Inflammatory macrophage (primary cell): ENCODE measurements around the gene GRB2.
A peak's percentile ranks its signal among the peaks of the same experiment; 100 is the strongest.
"Not testable (repeated sequence)": the region's sequence is repeated elsewhere in the genome, so short reads cannot be mapped to it uniquely, and the experiment has no call there.

ENCODE experiments used
- DNase-seq, 2 donors: peaks; one replicate each; pipeline ENCODE4 v3.0.0-alpha.2; 2020 to 2022

Gene GRB2

DNA sequence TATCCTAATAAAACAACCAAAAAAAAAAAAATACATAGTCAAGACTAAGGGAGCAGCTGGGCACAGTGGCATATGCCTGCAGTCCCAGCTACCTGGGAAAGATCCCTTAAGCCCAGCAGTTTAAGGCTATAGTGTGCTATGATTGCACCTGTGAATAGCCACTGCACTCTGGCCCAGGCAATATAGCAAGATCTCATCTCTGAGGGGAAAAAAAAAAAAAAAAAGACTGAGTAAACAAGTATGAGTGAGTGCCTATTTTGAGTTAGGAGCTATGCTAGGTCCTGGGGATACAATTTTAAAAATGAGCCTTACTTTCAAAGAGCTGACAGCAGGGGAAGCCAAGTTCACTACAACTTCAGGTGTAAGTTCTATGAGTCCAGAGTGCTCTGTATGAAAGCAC, 55.4 kb downstream of the GRB2 start:
- DNase-seq: no peak

DNA sequence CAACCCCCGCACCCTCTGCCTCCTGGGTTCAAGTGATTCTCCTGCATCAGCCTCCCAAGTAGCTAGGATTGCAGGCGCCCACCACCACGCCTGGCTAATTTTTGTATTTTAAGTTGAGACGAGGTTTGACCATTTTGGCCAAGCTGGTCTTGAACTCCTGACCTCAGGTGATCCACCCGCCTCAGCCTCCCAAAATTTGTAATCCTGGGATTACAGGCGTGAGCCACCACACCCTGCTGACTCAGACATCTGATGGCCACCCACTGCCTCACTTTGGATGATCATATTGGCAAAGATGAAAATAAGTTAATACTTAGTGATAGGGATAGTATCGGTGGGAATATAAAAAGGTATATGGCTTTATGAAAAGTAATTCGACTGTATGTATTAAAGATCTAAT, 55.9 kb downstream of the GRB2 start:
- no peak for DNase-seq

DNA sequence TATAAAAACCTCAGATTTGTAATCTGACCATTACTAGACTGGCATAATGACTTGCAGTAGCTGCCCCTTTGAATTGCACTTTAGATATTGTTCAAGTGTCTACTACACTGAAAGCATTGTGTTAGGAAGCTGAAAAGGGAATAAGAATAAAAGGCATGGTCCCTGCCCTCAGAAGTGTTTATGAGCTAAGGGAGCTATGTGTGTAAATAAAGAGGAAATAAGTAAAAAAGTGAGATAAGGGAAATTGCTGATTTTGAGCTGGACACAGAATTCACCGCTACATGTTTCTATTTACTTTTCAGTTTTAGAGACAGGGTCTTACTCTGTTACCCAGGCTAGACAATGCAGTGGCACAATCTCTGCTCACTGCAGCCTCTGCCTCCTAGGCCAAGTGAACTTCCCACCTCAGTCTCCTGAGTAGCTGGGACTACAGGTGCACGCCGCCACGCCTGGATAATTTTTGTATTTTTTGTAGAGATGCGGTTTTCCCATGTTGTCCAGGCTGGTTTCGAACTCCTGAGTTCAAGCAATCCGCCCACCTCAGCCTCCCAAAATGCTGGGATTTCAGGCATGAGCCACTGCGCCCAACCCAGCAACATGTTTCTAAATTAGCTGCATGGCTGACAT, 57.0 kb downstream of the GRB2 start:
- DNase-seq: peak; percentile 13 to 41

DNA sequence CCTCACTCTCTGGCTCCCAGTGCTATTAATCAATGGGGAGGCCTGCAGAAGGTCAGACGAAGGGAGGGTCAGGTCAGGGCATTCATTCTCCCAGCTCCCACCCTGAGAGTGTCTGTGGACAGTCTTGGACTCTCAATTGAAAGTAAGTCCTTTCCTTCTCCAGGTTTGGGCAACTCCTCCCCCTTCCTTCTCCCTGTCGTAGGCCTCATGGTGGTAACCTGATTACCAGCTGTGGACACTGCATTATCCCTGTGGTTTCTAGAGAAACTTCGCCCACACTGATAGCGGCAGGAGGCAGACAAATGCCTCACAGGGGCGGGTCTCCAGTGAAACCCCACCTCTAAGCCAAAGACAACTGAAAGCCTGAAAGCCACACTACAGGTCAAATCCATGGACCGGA, 58.6 kb downstream of the GRB2 start:
- peak; percentile 31 to 63 for DNase-seq

DNA sequence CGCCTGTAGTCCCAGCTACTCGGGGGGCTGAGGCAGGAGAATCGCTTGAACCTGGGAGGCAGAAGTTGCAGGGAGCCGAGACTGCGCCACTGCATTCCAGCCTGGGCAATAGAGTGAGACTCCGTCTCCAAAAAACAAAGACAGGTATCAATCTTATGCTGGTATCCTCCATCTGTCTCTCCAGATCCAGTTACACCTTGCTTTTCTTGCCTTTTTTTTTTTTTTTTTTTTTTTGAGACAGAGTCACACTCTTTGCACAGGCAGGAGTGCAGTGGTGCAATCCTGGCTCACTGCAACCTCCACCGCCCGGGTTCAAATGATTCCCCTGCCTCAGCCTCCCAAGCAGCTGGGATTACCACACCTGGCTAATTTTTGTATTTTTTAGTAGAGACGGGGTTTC, 59.1 kb downstream of the GRB2 start:
- not testable (repeated sequence) for DNase-seq

DNA sequence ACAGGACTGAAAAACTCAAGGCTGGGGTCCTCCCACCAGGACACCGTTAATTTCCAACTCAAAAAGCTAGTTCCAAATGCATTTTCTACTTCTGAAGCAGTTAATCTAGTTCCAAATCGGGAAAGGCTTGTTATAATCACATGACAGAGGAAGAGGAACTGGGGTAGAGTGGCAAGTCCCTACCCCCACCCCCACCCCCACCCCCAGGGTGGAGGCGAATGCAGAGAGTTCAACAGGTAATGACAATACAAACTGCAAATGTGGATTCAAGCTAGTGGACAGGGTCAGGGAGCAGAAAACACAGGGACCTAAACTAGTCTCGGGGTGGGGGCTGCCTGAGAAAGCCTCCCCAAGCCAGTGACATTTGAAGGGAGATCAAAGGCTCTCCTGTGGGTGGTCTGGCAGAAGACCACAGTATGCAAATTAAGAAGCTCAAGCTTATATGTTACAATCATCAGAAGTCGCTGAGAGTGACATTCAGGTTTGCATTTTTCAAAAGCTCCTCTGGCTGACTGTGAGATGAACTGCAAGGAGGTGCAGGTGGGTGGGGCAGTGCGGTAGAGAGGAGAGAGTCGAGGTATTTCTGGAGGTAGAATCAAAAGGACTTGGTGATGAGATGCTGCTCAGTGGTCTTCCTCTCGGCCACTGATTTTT, 59.8 kb downstream of the GRB2 start:
- DNase-seq: peak; percentile 42

DNA sequence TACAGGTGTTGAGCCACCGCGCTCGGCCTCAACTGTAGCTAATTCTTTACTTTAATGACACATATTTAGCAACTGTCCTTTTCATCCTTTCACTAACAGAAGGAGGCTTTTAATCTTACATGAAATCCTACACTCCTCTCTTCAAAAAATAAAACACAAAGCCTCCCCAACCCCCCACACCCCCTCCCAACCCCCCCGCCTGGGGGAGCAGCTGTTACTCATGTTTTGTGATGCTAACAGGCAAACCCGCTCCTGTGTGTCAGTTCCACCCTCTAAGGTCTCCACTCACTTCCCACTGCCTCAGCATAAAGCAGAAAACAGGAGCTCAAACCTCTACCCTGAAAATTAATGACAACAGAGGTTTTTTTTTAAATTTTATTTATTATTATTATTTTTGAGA, 60.8 kb downstream of the GRB2 start:
- DNase-seq: peak in 1 of 2 donors; percentile 46

DNA sequence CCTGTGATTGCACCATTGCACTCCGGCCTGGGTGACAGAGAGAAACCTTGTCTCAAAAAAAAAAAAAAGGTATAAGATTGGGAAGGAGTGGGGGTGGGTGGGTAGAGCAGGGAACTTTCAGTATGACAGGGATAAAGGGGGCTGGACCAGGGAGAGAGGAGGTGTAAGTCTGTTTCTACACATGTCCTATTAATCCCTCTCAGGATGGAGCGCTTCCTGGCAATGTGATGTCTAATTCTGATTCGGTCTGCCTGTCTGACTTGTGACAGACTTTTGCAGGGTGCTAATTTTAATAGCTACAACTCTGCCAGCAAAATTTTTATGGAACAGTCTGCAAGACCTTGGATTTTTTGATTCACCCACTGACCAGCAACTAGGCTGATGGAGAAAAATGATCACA, 62.5 kb downstream of the GRB2 start:
- DNase-seq: no peak

DNA sequence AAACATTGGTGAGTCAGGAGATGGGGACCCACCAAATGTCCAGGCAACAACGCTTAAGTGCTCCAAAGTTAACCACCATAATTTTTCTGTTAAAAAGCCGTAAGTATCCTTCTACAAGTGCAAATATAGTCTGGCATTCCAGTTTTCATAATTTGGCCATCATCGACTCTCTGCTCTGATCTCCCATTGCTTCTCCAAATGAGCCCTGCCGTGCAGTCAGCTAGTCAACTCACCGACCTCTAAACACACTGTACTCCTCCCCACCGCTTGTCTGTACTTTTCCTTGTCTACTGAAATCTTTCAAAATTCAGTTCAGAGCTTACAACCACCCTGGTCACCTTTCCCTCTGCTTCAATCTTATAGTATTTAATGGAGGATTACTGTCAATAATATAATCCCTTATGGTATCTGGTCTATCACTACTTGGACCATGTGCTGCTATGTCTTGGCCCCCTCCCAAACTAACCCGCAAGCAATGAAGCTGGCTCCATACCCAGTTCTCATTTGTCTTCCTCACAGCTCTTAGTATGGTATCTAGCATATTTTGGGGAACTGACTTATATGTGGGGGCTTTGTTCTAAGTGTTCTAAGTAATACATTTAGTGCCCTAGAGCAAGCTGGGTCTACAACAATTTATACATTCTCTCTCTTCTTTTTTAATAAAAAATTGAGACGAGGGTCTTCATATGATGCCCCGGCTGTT, 63.5 kb downstream of the GRB2 start:
- no peak for DNase-seq

DNA sequence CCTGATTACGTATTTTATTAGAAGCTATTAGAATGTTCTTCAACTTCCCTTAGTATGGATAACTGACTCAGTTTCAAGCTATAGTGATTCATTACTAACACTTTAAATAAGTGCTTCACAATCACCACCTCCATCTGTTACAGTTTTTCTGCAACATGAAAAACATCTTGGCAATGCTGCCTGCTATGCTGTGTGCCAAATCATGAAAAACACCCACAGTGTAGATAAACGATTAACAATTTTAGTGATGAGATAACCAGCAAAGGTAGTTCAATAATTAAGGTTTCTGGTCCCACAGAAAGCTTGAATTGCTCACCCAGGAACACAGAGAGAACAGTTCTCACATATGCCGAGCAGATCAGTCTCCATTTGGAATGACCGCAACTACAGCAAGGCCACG, 64.8 kb downstream of the GRB2 start:
- no peak for DNase-seq

DNA sequence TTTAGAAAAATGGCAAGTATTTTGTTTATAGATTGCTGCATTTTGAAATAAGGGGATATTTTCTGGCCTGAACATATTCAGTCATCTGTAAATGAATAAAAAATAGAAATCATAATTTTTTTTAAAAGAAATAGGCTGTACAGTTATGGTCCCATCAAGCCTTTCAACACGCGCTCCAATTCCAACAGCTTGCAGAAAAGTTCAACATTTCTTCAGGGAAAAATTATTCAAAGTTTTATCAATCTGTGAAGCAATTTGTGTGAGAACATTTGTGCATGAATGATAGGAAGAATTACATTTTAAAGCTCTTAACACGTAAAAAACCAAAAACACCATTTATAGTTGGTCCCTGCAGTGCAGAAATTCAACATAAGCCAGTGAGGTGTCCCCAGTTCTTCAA, 65.5 kb downstream of the GRB2 start:
- no peak for DNase-seq

DNA sequence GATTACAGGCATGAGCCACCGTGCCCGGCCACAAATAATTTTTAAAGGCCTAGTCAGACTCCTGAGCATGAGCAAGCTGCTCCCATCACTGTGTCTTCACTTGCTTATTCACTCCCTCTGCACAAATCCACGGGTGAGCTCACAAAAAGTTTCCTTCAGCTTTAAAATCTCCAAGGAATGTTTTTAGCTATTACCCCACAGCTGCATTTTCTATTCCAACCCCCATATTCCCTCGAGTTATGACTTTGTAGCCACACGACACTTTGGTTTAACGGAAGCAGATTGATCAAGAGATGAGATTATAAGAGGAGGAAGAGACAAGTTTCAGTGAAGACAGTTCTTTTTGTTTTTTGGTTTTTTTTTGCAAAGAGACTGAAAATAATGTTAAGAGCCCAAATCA, 67.1 kb downstream of the GRB2 start:
- peak; percentile 38 to 54 for DNase-seq

DNA sequence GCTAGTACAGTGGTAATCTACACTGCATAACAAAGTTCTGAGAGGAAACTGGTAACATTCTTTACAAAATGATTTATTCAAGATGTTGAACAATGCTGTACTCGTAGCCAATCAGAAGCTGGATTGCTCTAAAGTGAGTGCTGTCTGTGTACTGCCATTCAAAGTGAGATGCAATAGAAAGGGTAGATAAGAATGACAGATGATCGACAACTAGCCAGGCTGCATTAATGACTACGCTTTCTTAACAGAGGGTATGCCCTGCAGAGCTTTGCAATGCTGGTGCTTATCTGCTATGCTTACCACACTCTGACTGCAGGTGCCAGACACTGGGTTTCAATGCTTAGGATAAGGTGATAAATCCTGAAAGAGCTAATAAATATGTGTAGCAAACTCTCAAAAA, 70.2 kb downstream of the GRB2 start:
- no peak for DNase-seq

DNA sequence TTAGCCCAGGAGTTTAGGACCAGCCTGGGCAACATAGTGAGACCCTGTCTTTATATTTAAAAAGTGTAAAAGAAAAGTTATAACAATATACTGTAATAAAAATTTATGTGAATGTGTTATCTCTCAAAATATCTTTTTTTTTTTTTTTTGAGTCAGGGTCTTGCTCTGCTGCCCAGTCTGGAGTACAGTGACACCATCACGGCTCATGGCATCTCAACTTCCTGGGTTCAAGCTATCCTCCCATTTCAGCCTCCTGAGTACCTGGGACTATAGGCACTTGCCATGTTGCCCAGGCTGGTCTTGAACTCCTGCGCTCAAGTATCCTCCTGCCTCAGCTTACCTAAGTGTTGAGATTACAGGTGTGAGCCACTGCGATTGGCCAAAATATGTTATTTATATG, 70.8 kb downstream of the GRB2 start:
- no peak for DNase-seq

DNA sequence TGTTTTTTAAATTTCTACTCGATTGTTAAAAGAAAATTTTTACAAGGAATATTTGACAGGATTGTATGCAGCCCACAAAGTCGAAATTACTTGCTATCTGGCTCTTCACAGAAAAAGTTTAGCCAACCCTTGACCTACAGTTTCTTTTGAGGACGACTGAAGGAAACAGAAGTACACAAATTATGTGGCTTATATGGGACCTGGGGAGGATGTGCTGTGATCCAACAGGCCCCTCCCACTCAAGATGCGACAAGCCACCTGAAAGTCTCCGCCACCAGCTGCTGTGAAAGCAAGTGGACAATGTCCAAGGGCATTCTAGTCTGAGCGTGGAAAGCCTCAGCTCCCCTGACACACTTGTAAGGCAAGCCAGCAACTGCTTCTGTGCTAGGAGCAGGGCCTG, 73.8 kb downstream of the GRB2 start:
- DNase-seq: no peak

DNA sequence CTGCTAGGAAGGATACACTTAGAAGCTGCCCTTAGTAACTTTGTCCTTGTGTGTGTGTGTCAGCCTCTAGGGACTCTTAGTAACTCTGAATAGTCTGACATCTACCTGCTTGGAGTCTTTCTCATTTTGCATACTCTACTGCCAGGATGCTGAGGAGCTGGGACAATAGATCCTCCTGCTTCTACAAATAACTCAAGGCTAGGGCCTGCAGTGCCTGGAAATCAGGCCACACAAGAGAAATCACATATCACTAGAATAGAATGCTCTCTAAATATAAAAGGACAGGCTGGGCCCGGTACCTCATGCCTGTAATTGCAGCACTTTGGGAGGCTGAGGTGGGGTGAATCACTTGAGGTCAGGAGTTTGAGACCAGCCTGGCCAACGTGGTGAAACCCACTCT, 77.7 kb downstream of the GRB2 start:
- no peak for DNase-seq

DNA sequence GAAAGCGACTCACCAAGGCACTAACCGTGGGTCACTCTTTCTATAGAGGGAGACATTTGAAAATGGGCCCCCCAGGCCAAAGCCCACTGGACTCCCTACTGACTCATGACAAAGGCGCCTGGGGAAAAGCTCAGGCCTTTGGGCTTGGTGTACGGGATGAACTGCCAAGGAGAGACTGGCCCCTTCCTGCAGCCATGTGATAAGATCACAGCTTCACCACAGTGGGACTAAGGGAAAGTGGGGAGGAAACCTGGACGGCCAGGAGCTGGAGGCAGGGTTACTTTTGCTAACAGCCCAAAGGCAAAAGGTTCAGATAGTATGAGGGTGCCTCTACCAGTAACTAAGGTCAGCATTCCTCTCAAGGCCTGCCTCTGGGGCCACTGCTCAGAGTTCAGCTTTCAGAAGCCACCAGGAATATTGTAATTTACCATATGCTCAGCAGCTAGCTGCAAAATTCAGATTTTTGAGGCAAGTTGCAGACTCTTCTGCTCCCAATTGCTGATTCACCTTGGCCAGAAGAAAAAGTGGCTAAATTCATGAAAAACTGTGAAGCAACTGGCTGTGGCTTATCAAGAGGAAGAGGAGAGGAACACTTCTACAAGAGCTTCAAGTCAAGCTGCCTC, 79.1 kb downstream of the GRB2 start:
- peak; percentile 34 to 50 for DNase-seq

DNA sequence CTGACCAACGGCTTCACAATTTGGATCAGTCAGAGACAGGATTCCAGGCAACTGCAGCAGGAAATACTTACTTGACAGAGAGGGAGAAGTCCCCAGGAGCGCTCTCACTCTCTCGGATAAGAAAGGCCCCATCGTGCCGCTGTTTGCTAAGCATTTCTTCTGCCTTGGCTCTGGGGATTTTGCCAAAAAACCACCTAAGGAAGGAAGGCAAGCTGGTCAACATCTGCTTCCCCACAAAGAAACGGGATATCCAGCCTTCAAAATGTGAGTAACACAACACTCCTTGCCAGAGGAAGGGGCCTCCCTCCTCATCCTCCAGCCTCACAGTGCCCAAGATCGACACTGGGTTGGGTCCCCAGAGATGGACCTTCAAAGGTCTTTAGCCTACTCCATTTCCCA, 79.7 kb downstream of the GRB2 start:
- no peak for DNase-seq

DNA sequence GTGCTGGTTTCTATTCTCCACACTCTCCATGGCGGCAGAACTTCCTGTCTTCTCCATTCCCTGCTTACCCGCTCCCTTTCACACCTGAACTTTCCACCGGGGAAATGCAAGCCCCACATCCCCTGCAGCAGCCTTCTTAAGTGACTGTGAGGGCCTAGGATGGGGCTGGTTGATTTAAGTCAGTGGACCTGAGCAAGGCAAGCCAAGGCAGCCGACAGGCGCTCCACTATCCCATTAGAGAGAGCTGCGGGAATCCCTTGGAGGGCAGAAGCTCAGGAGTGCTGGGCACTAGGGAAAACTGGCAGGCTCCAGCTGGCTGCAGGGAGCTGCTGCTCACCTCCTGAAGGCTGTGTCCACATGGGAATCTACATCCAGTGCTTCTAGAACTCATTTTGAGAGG, 80.1 kb downstream of the GRB2 start:
- no peak for DNase-seq

DNA sequence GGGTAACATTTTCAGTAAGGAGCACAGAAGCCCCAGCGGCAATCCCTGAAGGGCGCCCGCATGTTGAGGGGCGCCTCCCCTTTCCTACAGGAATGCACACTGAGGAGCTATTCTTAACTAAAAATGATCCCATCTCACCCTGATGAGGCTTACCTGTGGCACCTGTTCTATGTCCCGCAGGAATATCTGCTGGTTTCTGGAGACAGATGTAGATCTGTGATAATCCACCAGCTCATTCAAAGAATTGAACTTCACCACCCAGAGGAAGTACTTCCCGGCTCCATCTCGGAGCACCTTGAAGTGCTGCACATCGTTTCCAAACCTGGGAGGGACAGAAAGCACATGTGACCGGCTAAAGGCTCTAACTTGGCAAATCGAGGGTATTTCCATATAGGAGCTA, 84.0 kb downstream of the GRB2 start:
- no peak for DNase-seq

DNA sequence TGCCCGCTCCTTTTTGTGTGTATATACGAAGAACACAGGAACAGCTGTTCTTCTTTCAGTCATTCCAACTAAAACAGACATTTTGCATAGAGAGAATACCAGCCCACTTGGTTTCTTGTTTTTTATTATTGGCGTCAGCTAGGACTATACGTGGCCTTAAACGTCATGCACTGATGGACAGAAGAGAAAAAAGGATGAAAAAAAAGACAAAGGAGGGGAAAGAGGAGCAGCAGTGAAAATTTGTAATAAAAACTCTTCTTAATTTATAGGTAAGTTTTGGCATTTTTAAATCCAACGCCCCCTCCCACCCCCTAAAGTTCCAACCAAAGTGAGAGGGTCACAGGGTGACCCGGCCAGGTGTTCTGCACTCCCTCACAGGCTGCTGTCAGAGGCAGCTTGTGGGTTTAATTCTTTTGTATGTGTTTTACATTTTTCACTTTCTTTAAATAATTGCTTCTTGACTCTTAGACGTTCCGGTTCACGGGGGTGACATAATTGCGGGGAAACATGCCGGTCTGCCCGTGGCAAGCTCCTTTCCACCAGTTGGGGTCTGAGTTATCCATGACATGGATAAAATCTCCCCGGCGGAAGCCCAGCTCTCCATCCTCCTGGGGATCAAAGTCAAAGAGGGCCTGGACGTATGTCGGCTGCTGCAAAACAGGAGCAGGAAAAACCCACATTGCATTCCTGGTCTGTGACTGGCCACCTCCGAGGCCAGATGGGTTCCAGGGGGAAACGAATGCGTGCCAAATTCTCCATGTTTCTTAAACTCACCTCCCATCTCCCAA, 85.4 kb downstream of the GRB2 start:
- DNase-seq: no peak

DNA sequence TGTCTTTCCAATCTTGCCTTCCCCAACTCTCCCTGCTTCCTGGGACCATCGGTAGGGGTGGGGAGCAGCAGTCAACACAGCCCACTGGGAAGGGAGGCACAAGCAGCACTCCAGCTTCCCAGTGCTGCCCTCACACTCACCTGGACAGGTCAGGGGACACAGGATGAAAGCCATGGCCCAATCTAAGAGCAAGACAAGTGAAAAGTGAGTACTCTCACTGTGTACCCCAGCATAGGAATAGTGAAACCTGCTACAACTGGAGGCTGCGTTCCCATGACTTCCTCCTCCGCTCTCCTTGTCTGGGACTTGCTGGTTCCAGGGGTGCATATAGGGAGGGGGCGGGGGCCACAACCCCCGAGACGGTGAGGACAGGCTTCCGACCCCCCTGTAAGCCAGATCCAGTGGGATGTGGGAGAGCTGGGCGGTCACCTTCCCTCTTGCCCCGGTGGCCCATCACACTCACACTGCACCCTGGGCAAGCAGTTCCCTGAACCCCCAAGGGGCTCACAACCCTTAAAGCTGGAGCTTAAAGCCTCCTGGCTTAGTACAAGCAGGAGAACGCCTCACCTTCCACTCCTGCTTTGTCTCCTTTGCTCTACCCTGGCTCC, 86.8 kb downstream of the GRB2 start:
- DNase-seq: no peak

DNA sequence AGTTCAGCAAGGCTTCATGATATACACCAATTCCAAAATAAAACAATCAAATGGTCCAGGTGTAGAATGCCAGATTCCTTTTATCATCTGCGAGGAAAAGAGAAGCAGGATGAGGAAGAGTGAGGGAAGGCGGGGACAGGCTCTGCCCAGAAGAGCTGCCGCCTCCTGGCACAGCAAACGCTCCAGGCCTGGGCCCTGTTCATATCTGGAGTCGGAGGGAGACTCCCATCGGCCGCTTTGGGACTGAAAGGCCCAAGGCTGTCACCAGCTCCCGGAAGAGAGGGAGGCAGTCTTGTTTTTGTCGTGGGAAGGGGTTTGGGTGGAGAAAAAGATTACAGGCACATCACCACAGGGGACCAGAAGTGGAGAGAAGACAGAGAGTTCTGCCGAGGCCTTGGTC, 87.3 kb downstream of the GRB2 start:
- no peak for DNase-seq
